GM18505 (cell line): ENCODE data around the gene PRR33.
"Not testable (repeated sequence)": the region's sequence is repeated elsewhere in the genome, so short reads cannot be mapped to it uniquely, and the experiment has no call there.

Experiments
- ATAC-seq: cut with Tn5 transposase; IDR thresholded peaks from one replicate; pipeline ENCODE4 v1.9.1; 2021; ENCODE audit not compliant: unreplicated experiment
- POLR2A ChIP-seq: IDR thresholded peaks from 4 replicates; pipeline ENCODE4 v1.6.1; 2011; ENCODE audit warnings: borderline replicate concordance; ENCODE audit not compliant: insufficient read depth, insufficient read length; ENCODE audit errors: extremely low read depth

PRR33 gene

GRCh38 chr11:1882265-1883238, 9.1 kb downstream of the PRR33 start:
- ATAC-seq: no peak
- TF ChIP-seq POLR2A: no peak

- no peak for TF ChIP-seq POLR2A
- ATAC-seq: no peak
Measured at GRCh38 chr11:1881442-1882264, 10.0 kb downstream of the PRR33 start.

DNA sequence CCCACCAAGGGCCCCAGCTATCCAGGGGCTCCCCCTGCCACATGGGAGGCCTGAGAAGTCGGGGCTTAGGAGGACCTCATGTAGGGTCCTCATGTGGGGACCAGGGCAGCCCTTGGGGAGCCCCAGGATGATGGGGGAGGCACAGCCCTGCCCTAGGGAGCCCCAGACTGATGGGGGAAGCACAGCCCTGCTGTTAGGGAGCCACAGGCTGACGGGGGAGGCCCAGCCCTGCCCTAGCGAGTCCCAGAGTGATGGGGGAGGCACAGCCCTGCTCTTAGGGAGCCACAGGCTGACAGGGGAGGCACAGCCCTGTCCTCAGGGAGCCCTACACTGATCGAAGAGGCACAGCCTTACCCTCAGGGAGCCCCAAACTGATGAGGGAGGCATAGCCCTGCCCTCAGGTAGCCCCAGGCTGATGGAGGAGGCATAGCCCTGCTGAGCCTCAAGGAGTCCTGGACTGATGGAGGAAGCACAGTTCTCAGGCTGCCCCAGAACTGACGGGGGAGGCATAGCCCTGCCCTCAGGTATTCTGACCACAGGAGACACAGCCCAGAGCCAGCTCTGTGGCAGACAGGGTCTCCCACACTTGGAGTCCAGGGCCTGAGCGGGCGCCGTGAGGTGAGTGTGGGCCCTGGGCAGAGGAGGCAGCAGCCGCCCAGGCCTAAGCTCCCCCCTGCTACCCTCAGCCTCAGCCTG, 10.8 kb downstream of the PRR33 start:
- no peak for ATAC-seq
- TF ChIP-seq POLR2A: no peak

- no peak for TF ChIP-seq POLR2A
- ATAC-seq: no peak
Measured at GRCh38 chr11:1879941-1880720, 11.6 kb downstream of the PRR33 start.

DNA sequence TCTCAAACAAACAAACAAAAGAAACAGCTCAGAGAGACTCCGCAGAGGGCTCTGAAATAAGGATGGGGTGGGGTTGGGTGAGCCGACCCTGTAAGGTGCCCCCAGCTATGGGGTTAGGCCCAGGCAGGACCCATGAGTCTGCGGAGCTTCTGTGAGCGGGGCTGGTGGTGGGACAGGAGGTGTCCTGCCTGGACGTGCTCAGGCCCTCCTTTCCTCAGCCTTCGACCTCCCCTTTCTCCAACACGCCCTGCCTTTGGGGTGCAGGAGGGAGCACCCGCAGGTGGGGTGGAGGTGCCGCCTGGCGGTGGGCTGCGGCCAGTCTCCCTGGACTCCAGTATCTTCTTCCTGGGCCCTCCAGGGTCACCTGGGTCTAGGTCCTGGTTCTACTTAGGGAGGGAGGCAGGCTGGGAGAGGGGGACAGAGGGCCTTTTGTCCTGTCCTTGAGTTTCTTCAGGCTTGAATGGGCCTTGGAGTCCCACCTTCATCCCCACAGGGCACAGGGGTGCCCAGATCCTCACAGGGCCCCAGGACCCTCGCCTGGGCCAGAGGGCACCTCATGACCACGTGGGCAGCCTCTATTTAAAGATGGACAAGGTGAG, 12.3 kb downstream of the PRR33 start:
- no peak for TF ChIP-seq POLR2A
- no peak for ATAC-seq

GRCh38 chr11:1878137-1879031, 13.3 kb downstream of the PRR33 start:
- ATAC-seq: no peak

DNA sequence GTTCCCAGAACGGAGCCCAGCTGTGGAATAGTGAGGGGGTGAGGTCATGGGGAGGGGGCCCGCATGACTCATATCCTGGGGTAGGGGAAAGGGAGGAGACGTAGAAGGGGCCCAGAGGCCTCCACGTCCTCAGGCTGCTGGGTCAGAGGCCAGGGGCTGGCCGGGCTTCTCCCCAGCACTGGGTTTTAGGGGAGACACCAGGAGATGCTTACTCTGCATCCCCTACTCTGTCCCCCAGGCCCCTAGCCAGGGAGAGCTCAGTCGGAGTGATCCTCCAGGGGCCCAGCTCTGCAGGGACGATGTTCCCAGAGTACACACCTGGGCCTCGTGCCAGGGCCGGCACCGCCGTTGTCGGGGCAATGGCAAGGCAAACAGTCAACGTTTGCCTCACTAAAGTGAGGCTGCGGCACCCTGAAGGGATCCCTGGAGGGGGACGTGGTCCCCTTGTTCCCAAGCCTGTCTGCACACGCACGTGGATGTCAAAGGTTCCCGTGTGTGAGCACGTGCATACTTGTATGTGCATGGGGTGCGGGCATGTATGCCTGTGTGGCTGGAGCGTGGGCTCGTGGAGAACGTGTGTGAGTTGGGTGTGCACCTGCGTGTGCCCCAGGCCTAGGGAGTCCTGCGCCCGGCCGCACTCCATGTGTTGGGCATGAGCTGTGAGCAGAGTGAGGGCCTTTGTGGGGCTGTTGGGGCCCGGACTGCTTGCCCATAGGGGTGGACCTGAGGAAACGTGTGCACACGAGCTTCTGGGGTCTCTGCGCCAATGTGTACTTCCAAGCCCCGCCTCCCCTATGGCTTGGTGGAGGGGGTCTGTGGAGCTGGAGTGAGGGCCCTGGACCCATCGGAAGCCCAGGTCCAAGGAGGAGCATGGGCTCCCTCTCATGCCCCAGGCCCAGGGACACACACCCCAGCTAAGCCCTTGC, 14.2 kb downstream of the PRR33 start:
- TF ChIP-seq POLR2A: peak; percentile 10
- no peak for ATAC-seq

More at GRCh38 chr11:1878137-1879031, 13.3 kb downstream of the PRR33 start:
- no peak for TF ChIP-seq POLR2A

DNA sequence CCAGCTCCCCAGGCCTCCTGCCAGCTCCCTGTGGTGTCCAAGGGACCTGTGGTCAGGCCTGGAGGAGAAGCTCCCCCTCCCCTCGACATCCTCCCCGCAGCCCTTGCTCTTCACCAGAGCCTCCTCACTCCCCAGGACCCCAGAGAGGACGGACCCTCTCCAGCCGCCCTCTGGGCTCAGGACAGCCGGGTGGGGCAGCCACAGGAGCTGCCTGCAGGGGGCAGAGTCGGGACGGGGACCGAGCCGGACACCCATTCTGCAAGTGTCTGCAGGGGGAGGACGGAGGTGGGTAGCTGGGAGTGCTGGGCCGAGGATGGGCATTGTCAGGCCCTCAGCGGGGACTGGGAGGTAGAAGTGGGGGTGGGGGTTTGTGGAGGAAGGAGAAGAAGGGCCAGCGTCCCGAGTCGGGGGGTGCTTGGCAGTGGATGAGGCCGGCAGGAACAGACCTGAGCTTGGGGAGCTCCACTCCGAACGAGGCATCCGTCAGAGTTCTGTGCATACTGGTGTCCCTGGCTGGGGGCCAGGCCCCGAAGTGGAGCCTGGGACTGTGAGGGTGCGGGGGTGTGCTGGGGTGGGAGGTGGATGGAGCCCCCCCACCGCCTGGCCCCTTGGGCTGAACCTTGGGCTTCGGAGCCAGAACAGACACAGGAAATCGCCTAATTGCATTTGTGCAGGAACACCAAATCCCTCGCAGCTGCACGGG, 15.2 kb downstream of the PRR33 start:
- no peak for ATAC-seq
- no peak for TF ChIP-seq POLR2A

DNA sequence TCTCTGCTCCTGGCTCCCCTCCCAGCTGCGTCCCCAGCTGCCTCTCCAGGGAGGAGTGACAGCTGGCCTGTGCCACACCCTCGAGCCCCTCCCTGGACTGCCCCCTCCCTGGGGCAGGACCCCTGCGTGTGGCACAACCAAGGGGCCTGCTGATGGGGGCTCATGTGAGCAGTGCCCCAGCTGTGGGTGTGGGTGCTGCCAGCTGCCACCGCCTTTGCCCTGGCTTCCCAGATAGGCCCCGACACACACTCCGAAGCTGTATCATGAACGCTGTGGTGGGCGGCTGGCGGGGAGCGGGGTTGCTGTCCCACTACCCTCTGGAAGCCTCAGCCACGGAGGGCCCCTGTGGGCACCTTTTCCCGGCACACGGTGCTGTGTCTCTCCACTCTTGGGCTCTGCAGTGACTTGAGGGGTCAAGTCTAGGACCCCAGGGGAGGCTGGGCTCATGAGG, 15.8 kb downstream of the PRR33 start:
- not testable (repeated sequence) for ATAC-seq
